HG03342 (cell line): ENCODE measurements around the gene FAM53A.

Experiments used
- ATAC-seq: cut with Tn5 transposase; IDR thresholded peaks from one replicate; pipeline ENCODE4 v1.9.1; 2021; ENCODE audit warnings: mild to moderate bottlenecking, moderate library complexity; ENCODE audit not compliant: unreplicated experiment

The FAM53A gene

GRCh38 chr4:1661695-1662094 is 22.4 kb downstream of the FAM53A start:
- ATAC-seq: no peak

DNA sequence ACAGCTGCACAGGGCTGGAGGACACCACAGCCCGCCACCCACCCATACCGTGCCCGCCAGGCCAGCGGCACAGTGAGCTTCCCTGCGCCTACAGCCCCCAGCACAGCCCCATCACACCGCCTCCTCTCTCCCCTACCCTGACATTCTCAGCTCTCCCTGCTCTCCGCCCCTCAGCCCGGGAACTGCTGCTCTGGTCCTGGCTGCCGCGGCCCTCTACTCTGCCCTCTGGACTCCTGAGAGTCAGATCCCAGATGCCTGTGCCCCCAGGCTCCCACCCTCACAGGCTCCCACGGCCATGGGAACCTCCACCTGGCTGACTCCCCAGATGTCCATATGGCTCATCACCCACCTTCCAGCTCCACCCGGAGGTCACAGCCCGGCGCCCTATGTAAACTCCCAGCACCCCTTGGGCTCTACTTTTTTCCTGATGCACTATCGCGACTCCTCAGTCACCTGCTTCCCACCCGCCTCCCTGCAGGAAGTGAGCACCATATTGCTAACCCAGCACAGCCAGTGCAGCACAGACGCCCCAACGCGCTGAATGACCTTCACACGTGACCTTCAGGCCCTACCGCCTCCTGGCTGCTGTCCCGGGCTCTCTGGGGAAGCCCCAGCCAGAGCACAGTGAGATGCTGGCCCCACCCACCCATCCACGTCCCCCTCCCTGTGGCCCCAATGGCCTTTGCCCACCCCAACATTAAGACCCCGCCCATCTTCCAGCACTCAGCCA is 23.0 kb downstream of the FAM53A start:
- ATAC-seq: no peak

DNA sequence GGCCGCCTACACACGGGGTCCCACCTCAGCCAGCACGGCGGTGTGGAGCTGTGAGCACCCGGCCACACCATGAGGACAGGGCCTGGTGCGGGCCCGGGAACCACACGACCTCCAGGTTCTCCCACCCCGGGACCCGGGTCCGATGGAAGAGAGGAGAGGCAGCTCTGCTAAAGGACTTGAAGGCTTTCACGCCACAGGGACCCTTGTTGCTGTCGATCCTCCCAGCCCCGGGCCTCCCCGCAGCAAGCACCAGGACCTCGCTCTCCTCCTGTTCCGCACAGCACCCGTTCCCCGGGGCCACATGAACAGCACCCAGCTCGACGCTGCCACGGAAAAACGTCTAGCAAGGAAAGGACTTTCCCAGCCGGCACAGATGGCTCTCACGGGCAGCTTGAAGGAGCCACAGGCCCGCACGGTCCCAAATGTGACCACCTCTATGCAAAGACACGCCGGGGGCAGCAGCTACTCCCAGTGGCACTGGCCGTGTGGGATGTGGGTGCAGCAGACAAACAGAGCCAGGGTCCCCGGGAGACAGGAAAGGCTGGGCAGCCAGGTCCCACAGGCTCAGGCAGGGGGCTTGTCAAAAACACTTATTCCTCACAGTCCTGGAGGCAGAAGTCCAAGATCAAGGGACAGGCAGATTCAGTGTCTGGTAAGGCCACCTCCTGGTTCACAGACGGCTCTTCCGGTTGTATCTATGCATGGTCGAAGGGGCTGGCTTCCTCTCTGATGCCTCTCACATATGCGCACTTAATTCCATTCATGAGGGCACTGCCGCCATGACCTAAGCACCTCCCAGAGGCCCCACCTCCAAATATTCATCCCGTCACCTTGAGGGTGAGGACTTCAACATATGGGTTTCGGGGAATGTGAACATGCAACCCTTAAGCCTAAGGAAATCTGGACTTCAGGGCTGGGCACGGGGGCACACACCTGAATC is 24.7 kb downstream of the FAM53A start:
- ATAC-seq: no peak

- ATAC-seq: no peak
Measured at GRCh38 chr4:1658581-1658980, 25.5 kb downstream of the FAM53A start.

GRCh38 chr4:1658146-1658545 is 26.0 kb downstream of the FAM53A start:
- no peak for ATAC-seq

- ATAC-seq: no peak
Measured at GRCh38 chr4:1656986-1657385, 27.1 kb downstream of the FAM53A start.

GRCh38 chr4:1656132-1656531 is 28.0 kb downstream of the FAM53A start:
- no peak for ATAC-seq

DNA sequence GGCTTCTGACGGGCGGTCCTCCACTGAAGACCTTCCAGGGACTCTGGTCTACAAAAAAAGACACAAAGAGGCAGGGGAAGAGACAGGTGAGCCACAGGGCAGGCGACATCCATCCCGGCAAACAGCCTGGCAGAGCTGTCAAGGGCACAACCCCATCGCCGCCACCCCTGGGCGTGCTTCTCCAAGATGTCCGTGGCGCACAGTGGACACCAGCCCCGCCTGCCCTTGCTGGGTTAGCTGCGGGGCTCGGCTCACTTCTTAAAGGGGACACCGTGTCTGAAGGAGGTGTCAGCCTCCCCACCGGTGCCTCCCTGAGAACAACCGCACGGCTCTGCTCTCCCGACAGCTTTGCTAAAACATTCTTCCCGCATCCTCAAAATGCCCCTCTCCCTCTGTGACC is 28.4 kb downstream of the FAM53A start:
- ATAC-seq: no peak

- no peak for ATAC-seq
Measured at GRCh38 chr4:1655081-1655480, 29.0 kb downstream of the FAM53A start.

DNA sequence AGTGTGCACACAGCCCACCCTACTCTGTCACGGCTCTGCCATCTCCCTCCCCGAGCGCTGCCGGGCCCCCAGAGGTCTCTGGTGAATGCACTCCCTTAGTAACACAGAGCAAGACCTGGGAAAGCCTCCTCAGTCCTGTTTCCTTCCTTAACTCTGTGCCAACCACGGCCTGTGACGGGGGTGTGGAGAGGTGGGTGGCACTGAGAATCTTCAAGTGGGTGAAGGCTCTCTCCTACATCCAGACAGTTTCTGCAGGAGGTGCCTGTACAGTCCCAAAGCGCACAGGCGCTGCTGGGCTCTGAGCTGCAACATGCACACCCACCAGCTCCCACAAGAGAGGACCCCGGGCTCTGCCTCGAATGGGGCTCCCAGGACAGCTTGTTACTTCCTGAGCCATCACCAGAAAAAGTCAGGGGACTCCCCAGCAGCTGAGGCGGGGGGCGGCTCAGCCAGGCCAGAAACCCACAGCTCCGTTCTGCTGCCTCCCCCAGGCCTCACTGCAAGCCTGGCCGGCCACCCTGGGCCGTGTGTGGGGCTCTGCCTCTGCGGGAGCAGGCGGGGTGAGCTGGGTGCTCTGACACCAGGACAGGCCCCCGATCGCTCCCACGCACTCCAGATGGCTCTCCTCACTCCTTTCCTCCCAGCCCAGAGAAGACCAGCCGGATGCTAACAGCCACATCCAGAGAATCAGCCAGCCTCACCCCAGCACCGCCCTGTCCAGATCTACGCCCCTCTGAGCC is 29.7 kb downstream of the FAM53A start:
- no peak for ATAC-seq

DNA sequence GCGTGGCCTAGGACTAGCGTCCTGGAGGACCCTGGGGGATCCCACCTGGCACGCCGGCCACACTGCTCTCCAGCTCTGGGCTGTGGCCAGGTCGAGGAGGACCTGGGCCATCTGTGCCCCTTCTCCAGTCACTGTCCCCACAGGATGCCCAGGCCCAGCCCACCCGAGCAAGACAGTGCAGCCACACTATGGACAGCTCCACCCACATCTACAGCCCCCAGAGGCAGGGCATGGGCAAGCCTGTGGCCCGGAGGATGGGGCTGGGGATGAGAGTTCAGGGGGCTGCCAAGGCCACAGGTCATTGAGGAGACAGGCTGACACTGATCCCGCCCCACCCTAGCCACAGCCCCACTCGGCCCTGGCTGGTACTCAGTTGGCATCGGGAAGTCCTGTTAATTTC is 30.3 kb downstream of the FAM53A start:
- no peak for ATAC-seq

DNA sequence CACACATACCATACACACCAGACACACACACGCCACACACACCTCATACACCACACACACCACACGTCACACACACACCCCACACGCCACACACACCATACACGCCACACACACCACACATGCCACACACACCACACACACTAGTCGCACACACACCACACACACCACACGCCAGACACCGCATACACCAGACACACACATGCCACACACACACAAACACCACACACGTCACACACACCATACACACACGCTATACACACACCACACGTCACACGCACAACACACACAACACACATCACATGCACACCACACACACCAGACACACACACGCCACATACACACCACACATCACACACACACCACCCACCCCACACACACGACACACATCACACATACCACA is 32.0 kb downstream of the FAM53A start:
- no peak for ATAC-seq

GRCh38 chr4:1651609-1652008 is 32.5 kb downstream of the FAM53A start:
- no peak for ATAC-seq

GRCh38 chr4:1648962-1649361 is 35.2 kb downstream of the FAM53A start:
- no peak for ATAC-seq

DNA sequence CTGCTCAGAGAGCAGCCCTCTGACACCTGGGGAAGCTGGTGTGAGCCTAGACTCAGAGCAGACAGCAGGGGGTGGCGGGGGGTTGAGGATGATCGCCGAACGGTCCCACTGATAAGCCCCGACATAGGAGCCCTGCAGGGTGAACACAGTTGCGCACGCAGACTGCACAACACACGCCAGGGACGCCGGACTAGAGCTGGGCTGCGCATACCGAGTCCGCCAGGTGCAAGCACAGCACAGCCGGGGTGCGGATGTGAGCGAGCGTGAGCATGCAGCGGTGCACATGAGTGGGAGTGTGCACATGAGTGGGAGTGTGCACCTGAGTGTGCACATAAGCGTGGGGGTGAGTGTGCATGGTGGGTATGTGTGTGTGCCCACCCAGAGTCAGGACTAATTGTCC is 36.7 kb downstream of the FAM53A start:
- no peak for ATAC-seq

DNA sequence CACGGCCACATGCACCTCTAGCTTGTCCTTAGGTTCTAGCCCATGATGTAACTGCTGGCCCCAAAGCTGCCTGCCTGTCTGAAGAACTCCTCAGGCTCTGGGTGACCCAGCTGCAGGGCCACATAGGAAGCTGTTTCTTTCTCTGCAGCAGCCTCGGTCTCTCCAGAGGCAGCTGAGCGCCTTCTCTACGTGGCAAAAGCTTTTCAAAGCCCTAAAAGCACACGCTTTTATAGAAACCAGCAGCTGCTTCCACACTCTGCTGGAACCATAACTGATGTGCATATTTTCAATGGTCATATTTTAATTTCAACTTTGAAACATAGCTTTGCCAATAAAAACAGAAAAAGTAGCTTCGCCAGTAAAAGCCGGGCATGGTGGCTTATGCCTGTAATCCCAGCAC is 37.4 kb downstream of the FAM53A start:
- no peak for ATAC-seq

- no peak for ATAC-seq
Measured at GRCh38 chr4:1644891-1645657, 39.0 kb downstream of the FAM53A start.

GRCh38 chr4:1643971-1644735 is 40.0 kb downstream of the FAM53A start:
- ATAC-seq: no peak

GRCh38 chr4:1642196-1642951 is 41.7 kb downstream of the FAM53A start:
- ATAC-seq: no peak
